Cardiac fibroblast (primary cell): Measurements from ENCODE around the gene FBLN1.

ENCODE experiments used
- DNase-seq, 2 donors: peaks; one replicate each; pipeline versions ENCODE4 v3.0.0 to v3.0.0-alpha.2; 2010; ENCODE audit warnings: low read depth in 2 of 2
- H3K4me3 ChIP-seq, 2 donors: replicated peaks in 1 of 2; 1 replicate in 1 of 2; 2 replicates in 1 of 2; pipeline ENCODE4 v1.5.1; 2011; ENCODE audit warnings: low read depth in 2 of 2, low read length in 2 of 2, mild to moderate bottlenecking in 2 of 2, moderate library complexity in 1 of 2
- TF ChIP-seq, protein P1 (sequence below): IDR thresholded peaks from one replicate; pipeline ENCODE4 v1.5.1; 2011; ENCODE audit warnings: low read depth, mild to moderate bottlenecking, low read length, inconsistent platforms

Gene FBLN1

GRCh38 chr22:45550416-45550815 lies 47.7 kb downstream of the FBLN1 start:
- TF ChIP-seq, protein P1, sequence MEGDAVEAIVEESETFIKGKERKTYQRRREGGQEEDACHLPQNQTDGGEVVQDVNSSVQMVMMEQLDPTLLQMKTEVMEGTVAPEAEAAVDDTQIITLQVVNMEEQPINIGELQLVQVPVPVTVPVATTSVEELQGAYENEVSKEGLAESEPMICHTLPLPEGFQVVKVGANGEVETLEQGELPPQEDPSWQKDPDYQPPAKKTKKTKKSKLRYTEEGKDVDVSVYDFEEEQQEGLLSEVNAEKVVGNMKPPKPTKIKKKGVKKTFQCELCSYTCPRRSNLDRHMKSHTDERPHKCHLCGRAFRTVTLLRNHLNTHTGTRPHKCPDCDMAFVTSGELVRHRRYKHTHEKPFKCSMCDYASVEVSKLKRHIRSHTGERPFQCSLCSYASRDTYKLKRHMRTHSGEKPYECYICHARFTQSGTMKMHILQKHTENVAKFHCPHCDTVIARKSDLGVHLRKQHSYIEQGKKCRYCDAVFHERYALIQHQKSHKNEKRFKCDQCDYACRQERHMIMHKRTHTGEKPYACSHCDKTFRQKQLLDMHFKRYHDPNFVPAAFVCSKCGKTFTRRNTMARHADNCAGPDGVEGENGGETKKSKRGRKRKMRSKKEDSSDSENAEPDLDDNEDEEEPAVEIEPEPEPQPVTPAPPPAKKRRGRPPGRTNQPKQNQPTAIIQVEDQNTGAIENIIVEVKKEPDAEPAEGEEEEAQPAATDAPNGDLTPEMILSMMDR: no peak
- DNase-seq: no peak

GRCh38 chr22:45550891-45551290 lies 48.2 kb downstream of the FBLN1 start:
- TF ChIP-seq, protein P1: no peak
- DNase-seq: no peak
- no peak overlapping the region for H3K4me3 ChIP-seq

More at GRCh38 chr22:45550416-45550815, 47.7 kb downstream of the FBLN1 start:
- no peak overlapping the region for H3K4me3 ChIP-seq

DNA sequence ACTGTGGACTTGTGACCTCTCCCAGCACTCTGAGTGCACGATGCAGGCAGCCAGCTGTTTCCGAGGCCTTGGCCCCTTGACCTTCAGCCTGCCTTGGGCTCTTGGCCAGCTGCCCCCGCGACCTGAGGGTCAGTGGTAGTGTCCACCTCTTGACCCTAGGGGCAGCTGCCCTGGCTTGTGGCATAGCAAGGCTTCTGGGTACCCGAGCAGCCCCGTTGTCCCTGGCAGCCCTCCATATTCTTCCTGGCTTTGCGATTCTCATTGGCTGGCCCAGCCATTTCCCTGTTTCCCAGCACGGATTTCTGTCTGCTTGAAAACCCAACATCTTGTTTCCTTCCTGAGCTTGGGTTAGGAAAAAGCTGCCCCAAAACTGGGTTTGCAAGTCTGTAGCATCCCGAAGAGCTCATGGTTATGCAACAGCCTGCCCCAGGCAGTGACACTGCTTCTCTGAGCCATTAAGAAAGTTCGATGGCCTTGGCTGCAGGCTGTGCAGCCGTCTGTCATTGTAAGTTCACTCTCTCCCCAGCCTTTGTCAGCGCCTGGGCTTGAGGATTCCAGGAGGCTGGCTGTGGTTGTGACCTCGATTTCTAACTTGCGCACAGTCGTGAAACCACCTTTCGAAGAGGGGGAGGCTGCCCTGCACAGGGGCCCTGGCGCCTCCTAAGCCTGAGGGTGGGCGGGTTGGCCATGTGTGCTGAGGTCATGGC lies 48.8 kb downstream of the FBLN1 start:
- H3K4me3 ChIP-seq: no peak overlapping the region
- TF ChIP-seq, protein P1: no peak
- DNase-seq: peak in 1 of 2 donors; percentile 29

- DNase-seq: no peak
- TF ChIP-seq, protein P1: no peak
- no peak overlapping the region for H3K4me3 ChIP-seq
These were observed 49.3 kb downstream of the FBLN1 start for GRCh38 chr22:45552017-45552411.

GRCh38 chr22:45552580-45553350 lies 50.1 kb downstream of the FBLN1 start:
- DNase-seq: peak; percentile 90 to 94
- no peak overlapping the region for H3K4me3 ChIP-seq
- TF ChIP-seq, protein P1: peak; percentile 43

DNA sequence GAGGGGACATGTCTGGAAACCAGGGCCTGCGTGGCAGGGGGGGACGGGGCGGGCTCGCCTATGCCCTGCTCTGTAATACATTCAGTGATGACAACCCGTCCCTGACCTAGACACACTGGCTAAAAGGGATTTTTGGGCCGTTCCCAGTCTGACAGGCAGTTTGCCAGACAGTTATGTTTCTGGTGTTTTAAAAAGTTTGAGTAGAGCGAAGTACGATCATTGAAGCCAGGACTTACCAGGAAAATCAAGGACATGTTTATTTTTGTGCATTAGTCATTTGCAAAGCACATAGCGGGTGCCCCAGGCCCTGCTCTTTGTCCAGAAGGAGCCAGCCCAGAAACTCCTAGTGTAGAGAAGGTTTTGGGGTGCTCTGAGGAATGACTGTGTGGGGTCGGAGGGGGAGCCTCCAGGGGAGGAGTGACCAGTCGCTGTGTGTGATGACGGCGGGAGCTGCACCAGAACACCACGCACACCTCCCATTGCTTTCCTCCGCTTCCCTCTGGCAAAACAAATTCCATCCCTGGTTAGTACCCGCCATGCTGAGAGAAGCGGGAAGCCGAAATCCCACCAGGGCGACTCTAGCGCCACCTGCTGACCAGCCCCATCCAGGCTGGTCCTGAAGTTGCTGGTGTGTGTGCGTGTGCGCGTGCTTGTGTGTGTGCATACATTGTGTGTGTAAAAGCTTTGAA lies 50.8 kb downstream of the FBLN1 start:
- TF ChIP-seq, protein P1: peak; percentile 99
- peak; percentile 89 to 90 for DNase-seq
- no peak overlapping the region for H3K4me3 ChIP-seq
